ENCODE data around the gene FHIP1B. TPM values are rescaled to one million over a fixed set of nuclear protein-coding genes. Genes with fewer than 3 reads are reported as not detected.

The FHIP1B gene
- total RNA-seq, 1 donor from 2014 or later = 65.1 TPM

DNA sequence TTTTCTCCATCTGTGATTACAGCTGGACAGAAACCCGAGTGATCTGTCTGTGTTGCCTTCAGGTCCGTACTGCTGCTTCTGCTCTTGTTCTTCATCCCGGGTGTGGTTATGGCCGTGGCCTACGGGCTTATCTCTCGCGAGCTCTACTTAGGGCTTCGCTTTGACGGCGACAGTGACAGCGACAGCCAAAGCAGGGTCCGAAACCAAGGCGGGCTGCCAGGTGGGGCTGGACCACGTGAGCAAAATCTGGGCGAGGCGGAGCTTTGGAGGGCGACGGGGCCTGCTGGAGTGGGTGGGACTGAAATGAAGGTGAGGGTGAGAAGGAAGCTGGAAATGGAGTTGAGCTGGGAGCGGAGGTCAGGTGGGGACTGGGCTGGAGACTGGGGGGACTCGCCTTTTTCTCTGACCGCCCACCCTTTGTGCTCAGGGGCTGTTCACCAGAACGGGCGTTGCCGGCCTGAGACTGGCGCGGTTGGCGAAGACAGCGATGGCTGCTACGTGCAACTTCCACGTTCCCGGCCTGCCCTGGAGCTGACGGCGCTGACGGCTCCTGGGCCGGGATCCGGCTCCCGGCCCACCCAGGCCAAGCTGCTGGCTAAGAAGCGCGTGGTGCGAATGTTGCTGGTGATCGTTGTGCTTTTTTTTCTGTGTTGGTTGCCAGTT, 36.3 kb upstream of the FHIP1B start:
- intact Hi-C loops (cut with DNase I) = no loop called here
- no peaks in the 10 kb centered on the region for H3K27me3 ChIP-seq
- TF ChIP-seq, protein P1, sequence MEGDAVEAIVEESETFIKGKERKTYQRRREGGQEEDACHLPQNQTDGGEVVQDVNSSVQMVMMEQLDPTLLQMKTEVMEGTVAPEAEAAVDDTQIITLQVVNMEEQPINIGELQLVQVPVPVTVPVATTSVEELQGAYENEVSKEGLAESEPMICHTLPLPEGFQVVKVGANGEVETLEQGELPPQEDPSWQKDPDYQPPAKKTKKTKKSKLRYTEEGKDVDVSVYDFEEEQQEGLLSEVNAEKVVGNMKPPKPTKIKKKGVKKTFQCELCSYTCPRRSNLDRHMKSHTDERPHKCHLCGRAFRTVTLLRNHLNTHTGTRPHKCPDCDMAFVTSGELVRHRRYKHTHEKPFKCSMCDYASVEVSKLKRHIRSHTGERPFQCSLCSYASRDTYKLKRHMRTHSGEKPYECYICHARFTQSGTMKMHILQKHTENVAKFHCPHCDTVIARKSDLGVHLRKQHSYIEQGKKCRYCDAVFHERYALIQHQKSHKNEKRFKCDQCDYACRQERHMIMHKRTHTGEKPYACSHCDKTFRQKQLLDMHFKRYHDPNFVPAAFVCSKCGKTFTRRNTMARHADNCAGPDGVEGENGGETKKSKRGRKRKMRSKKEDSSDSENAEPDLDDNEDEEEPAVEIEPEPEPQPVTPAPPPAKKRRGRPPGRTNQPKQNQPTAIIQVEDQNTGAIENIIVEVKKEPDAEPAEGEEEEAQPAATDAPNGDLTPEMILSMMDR (IDR thresholded peaks at IDR 0.05) = no peak
- TF ChIP-seq POLR2A (IDR thresholded peaks at IDR 0.05) (no peak), POLR2AphosphoS5 (IDR thresholded peaks at IDR 0.05; ENCODE audit: insufficient read depth in 1 of 2, low read depth in 1 of 2) (no peak)

DNA sequence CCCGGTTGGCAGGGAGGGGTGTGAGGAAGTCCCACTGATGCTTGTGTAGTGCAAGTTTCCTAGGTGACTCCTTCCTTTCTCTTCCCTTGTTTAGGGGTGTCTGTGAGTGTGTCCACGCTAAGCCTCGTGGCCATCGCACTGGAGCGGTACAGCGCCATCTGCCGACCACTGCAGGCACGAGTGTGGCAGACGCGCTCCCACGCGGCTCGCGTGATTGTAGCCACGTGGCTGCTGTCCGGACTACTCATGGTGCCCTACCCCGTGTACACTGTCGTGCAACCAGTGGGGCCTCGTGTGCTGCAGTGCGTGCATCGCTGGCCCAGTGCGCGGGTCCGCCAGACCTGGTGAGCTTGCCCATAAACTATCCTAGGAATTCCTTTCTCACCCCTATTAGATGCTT, 35.6 kb upstream of the FHIP1B start:
- H3K36me3 ChIP-seq = no peaks in the 10 kb centered on the region
- H3K9me3 ChIP-seq = no peaks in the 10 kb centered on the region
- intact Hi-C loops (cut with DNase I) = no loop called here
- no peaks in the 10 kb centered on the region for H3K4me1 ChIP-seq
- TF ChIP-seq POLR2AphosphoS5 (IDR thresholded peaks at IDR 0.05; ENCODE audit: insufficient read depth in 1 of 2, low read depth in 1 of 2) (no peak), POLR2A (IDR thresholded peaks at IDR 0.05) (no peak)
- TF ChIP-seq, protein P1 (IDR thresholded peaks at IDR 0.05) = no peak
- no peak for DNase-seq (ENCODE audit: extremely low spot score in 2 of 2)
- no peak overlapping the region for H3K4me3 ChIP-seq
- H3K27ac ChIP-seq = no peak overlapping the region
- H3K27me3 ChIP-seq = no peaks in the 10 kb centered on the region

More for the DNA sequence above, 36.3 kb upstream of the FHIP1B start:
- no peak for DNase-seq (ENCODE audit: extremely low spot score in 2 of 2)
- Histone ChIP-seq H3K36me3 (no peaks in the 10 kb centered on the region), H3K4me1 (no peaks in the 10 kb centered on the region), H3K4me3 (no peak overlapping the region), H3K27ac (no peak overlapping the region), H3K9me3 (no peaks in the 10 kb centered on the region)

DNA sequence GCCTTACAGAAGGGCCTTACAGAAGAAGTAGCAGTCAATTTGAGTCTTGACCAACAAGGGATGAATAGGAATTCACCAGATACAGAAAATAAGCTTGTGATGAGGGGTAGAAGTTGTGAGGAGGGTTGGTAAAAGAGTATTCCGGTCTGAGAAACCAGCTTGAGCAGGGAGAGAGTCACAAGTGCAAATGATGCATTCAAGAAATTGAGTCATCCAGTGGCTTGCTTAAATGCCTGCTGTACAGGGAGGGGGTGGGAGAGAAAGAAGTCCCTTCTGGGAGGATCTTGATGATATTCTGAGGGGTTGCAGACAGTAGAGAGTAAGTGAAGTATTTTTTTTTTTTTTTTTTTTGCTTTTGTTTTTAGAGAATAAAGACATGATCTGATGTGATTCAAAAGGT, 34.4 kb upstream of the FHIP1B start:
- H3K27me3 ChIP-seq = no peaks in the 10 kb centered on the region
- TF ChIP-seq POLR2A (IDR thresholded peaks at IDR 0.05) (no peak), POLR2AphosphoS5 (IDR thresholded peaks at IDR 0.05; ENCODE audit: insufficient read depth in 1 of 2, low read depth in 1 of 2) (no peak)
- TF ChIP-seq, protein P1 (IDR thresholded peaks at IDR 0.05) = no peak
- no peak overlapping the region for H3K27ac ChIP-seq
- H3K4me3 ChIP-seq = no peak overlapping the region
- intact Hi-C loops (cut with DNase I) = no loop called here
- no peaks in the 10 kb centered on the region for H3K4me1 ChIP-seq
- no peaks in the 10 kb centered on the region for H3K9me3 ChIP-seq
- no peak for DNase-seq (ENCODE audit: extremely low spot score in 2 of 2)
- H3K36me3 ChIP-seq = no peaks in the 10 kb centered on the region

DNA sequence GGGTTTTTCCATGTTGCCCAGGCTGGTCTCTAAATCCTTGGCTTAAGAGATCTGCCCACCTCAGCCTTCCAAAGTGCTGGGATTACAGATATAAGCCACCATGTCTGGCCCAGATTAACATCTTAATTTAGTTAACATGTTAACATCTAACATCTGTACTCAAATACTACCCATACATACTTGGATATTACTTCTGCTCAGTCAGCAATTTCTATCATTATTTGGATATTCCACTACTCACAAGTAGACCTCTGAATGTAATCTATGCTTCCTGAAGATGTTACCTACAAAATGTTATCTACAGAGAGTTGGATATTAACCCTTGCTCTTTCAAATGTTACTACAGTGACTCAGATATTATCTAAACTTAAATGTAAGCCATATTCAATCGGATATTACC, 29.2 kb upstream of the FHIP1B start:
- intact Hi-C loops (cut with DNase I) = no loop called here
- no peaks in the 10 kb centered on the region for H3K9me3 ChIP-seq
- no peaks in the 10 kb centered on the region for H3K27me3 ChIP-seq
- DNase-seq (ENCODE audit: extremely low spot score in 2 of 2) = no peak
- H3K27ac ChIP-seq = no peak overlapping the region
- H3K36me3 ChIP-seq = no peaks in the 10 kb centered on the region
- peaks cover 16% of the 10 kb centered on the region for H3K4me1 ChIP-seq
- no peak overlapping the region for H3K4me3 ChIP-seq
- TF ChIP-seq, protein P1 (IDR thresholded peaks at IDR 0.05) = no peak
- no peak for TF ChIP-seq POLR2A (IDR thresholded peaks at IDR 0.05)
- TF ChIP-seq POLR2AphosphoS5 (IDR thresholded peaks at IDR 0.05; ENCODE audit: insufficient read depth in 1 of 2, low read depth in 1 of 2) = no peak

DNA sequence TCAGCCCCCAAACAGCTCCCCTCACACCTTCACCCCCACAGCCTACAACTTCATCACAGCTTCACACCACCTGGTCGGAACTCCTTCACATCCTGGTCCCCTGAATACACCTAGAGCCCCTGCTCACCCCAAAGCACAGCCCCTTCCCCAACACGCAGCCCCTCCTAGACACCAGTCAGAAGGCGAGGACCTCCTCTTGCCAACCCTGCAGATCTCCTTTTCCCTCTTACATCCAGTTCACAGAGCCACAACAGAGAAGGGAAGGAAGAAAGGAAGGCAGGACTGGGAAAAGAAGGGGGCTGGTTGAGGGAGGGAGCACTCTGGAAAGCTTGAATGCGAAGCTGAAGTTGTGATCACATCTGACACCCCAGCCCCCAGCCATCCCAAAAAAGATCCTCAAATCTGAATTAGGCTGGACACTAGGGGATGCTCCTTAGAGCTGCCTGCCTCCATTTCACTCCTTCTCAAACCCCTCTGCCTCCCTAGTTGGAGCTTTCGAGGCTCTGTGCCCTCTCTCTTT, 25.8 kb upstream of the FHIP1B start:
- TF ChIP-seq POLR2AphosphoS5 (IDR thresholded peaks at IDR 0.05; ENCODE audit: insufficient read depth in 1 of 2, low read depth in 1 of 2) = no peak
- TF ChIP-seq, protein P1 (IDR thresholded peaks at IDR 0.05) = no peak
- no peak for TF ChIP-seq POLR2A (IDR thresholded peaks at IDR 0.05)
- no peaks in the 10 kb centered on the region for H3K27me3 ChIP-seq

More for the DNA sequence above, 25.8 kb upstream of the FHIP1B start:
- no peak overlapping the region for H3K27ac ChIP-seq
- H3K4me1 ChIP-seq = peaks cover 19% of the 10 kb centered on the region
- intact Hi-C loops (cut with DNase I) = no loop called here
- peak overlapping the region in 1 of 2 donors; percentile 39 for H3K4me3 ChIP-seq
- no peak for DNase-seq (ENCODE audit: extremely low spot score in 2 of 2)
- H3K9me3 ChIP-seq = no peaks in the 10 kb centered on the region
- H3K36me3 ChIP-seq = no peaks in the 10 kb centered on the region

All from vagina (tissue), 2 donors.